Stimulated activated CD4-positive, alpha-beta T cell treated with anti-CD3 and anti-CD28 coated beads, Interleukin-15, amount 100 ng/mL, for 1 hour (primary cell): ENCODE results near the gene ZNF618.

Experiments
- DNase-seq, 2 donors: peaks; one replicate each; pipeline ENCODE4 v3.0.0-alpha.2; 2020; ENCODE audit warnings: low read depth in 1 of 2, low spot score in 1 of 2

Gene ZNF618

GRCh38 chr9:114016101-114016500 is 140.0 kb downstream of the ZNF618 start:
- no peak for DNase-seq

- no peak for DNase-seq
These were observed 140.7 kb downstream of the ZNF618 start for GRCh38 chr9:114016629-114017423.

GRCh38 chr9:114017741-114018715 is 141.9 kb downstream of the ZNF618 start:
- DNase-seq = no peak

- no peak for DNase-seq
These were observed 145.5 kb downstream of the ZNF618 start for GRCh38 chr9:114021578-114021977.

- no peak for DNase-seq
These were observed 147.9 kb downstream of the ZNF618 start for GRCh38 chr9:114023961-114024360.

GRCh38 chr9:114025196-114025753 is 149.2 kb downstream of the ZNF618 start:
- DNase-seq = no peak

GRCh38 chr9:114025760-114026159 is 149.7 kb downstream of the ZNF618 start:
- DNase-seq = no peak

GRCh38 chr9:114026335-114026734 is 150.2 kb downstream of the ZNF618 start:
- no peak for DNase-seq

- DNase-seq = no peak
These were observed 151.2 kb downstream of the ZNF618 start for GRCh38 chr9:114027159-114027862.

- no peak for DNase-seq
These were observed 151.9 kb downstream of the ZNF618 start for GRCh38 chr9:114027863-114028465.

GRCh38 chr9:114028646-114029045 is 152.5 kb downstream of the ZNF618 start:
- no peak for DNase-seq

- no peak for DNase-seq
These were observed 153.4 kb downstream of the ZNF618 start for GRCh38 chr9:114029311-114030170.

GRCh38 chr9:114030364-114030763 is 154.3 kb downstream of the ZNF618 start:
- no peak for DNase-seq

- DNase-seq = no peak
These were observed 155.0 kb downstream of the ZNF618 start for GRCh38 chr9:114031037-114031630.

- no peak for DNase-seq
These were observed 156.1 kb downstream of the ZNF618 start for GRCh38 chr9:114031948-114032840.

- DNase-seq = no peak
These were observed 157.4 kb downstream of the ZNF618 start for GRCh38 chr9:114033397-114034103.

GRCh38 chr9:114034196-114034595 is 158.1 kb downstream of the ZNF618 start:
- DNase-seq = no peak

- DNase-seq = no peak
These were observed 158.6 kb downstream of the ZNF618 start for GRCh38 chr9:114034661-114035062.
